ENCODE measurements around the gene C1QTNF8.
A peak's percentile ranks its signal among the peaks of the same experiment; 100 is the strongest.

The C1QTNF8 gene

DNA sequence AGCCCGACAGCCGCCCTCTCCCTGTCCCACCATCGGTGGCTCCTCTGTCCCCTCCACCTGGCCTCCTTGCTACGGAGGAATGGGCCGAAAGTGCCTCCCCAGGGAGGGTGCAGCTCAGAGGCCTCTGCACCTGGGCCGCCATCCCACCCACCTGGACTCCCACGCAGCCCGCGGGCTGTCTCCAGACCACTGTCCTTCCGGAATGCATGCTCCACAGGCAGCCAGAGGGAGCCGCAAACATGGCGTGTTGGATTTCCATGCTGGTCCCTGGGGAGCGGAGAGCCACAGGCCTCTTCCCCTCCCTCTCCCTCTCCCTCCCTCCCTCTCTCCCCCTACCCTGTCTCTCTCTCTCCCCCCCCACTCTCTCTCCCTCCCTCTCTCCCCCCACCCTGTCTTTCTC is 20.5 kb downstream of the C1QTNF8 start:
- DNase-seq: no peak

DNA sequence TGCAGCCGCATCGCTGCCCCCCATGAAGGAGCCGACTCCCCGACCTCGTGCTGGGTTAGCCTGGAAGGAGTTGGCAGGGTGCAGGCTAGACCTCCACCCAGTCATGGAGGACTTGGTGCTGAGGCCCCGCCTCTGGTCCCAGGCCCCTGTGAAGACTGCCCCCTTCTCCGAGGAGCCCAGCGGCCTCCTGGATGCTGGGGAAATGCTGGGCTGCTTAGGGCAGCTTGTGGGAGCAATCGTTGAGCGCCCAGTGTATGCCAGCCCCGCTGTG is 21.7 kb downstream of the C1QTNF8 start:
- no peak for DNase-seq

DNA sequence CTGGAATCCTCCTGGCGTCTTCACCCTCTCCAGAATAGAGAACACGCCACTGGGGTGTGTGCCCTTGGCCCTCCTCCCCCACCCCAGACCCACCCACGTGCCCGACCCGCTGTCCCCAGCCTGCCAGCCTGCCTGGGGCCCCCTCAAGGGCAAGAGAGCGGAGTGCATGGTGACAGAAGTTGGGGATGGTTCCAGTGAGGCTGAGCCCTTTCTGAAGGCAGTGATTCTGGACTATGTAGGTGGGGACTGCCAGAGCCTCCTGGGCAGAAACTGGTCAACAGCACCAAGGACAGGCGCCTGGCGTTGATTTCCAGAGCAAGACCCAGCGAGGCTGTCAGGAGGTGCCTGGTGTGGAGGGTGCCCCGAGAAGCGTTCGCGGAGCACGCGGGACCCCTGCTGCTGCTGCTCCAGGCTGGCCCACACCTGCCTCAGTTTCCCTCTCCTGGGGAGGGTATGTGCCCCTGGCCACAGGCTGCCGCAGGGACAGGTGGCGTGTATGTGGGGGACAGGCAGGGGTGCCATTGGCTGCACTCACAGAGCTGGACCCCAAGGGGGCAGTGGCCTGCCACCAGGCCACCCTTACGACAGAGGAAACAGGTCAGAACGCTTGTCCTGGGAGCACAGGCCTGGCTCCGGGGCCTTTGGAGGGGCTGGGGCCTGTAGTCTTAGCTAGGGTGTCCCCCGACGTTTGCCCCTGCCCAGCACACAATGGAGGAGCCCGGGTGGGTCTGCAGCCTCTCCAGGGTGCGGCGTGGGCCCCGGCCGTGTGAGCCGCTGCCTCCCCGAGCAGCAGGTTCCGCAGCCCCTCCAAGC is 22.3 kb downstream of the C1QTNF8 start:
- no peak for DNase-seq

DNA sequence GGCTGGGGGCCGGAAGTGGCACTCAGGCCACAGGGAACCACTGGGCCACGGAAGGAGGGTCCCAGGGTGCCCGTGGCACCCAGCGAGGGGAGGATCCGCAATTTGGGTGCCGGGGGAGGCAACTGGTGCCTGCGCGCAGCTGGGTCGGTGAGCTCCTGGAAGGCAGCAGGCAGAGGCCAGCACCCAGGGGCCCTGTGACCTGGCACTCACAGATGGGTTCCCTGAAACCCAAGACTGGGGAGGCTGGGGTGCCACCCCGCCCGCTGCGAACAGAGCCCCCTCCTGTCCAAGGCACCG is 22.8 kb downstream of the C1QTNF8 start:
- DNase-seq: no peak

DNA sequence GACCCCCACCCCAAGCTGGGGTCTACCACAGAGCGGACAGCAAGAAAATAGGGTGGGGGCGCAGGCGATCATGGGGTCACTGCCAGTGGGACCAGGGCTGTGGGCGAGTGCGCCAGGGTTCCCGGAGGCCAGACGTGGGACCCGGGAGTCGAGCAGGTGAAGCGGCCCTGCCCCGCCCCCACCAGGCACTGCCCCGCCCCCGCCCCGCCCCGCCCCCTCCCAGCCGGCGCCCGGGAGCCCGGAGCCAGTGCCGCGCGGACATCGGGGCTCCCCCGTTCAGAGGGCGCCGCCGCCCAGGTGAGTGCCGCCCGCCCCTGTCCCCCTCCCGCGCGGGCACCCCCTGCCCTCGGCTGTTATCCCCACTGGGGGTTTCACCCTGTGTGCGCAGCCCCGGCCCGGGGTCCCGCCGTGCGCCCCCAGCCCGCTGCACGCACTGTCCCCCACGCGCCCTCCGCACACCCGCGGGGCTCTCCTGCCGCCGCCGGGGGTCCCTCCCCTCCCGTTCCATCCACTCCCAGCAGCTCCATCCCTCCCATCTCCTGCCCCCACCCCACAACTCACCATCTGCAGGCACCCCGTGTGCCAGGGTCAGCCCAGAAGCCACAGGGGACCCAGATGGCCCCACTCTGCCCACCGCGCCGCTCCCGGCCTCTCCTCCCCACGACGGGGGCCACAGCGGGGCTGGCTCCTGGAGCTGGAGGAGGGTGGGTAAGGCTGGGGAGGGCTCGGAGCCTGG is 23.4 kb downstream of the C1QTNF8 start, which contains the start of gene SSTR5:
TSS of gene SSTR5 (plus strand) at position 222 of the 736 bp plus-strand sequence. CDS start 6,122 bp downstream, outside the sequence.
- no peak for DNase-seq

DNA sequence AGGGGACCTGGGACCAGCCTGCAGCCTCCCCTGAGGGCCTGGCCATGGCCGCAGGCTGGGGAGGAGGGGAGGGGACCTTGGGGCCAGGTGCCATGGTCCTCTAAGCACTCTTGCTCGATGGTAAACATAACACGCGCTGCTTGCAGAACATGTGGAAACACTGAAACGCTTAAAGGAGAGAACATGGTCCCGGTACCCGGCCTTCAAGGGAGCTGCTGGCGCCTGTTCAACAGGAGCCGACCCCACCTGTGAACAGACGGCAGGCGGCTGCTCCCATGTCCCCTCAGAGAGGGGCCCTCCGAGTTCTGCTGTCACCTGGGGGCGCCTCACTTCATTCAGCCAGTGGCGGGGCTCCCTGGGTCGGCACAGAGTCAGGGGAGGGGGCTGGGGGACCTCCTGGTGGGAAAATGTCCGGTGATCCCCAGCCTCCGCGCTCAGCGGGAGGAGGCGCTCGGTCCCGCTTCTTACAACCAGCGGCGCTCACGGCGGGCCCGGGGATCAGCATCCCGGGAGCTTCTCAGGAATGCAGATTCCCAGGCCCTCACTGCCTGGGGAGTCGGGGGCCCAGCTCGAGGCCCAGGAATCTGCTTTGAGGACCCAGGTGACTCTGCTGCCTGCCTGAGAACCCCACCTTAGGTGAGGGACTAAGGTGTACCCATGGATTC is 24.4 kb downstream of the C1QTNF8 start:
- DNase-seq: no peak

DNA sequence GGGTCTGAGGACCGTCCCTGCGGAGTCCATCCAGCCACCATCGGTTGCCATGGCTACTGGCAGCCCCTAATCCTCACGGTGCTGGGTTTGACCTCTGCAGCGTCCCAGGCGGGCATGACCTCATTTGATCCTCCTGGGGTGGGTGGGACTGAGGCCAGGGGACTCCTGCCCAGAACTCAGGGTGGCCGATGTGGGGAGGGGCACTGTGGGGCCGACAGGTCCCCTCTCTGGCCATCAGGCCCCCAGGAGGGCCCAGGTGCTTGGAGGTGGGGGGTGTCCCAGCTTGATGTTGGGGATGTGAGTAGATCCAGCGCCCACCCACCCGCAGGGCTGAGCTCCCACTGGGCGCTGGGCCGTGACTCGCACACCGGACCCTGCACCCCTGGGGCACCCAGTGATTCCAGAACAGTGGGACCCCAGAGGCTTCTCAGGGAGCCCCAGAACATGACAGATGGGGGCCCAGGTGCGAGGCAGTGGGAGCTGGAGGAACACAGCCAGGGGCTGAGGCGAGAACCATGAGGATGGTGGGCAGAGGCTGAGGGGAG is 25.1 kb downstream of the C1QTNF8 start:
- no peak for DNase-seq

DNA sequence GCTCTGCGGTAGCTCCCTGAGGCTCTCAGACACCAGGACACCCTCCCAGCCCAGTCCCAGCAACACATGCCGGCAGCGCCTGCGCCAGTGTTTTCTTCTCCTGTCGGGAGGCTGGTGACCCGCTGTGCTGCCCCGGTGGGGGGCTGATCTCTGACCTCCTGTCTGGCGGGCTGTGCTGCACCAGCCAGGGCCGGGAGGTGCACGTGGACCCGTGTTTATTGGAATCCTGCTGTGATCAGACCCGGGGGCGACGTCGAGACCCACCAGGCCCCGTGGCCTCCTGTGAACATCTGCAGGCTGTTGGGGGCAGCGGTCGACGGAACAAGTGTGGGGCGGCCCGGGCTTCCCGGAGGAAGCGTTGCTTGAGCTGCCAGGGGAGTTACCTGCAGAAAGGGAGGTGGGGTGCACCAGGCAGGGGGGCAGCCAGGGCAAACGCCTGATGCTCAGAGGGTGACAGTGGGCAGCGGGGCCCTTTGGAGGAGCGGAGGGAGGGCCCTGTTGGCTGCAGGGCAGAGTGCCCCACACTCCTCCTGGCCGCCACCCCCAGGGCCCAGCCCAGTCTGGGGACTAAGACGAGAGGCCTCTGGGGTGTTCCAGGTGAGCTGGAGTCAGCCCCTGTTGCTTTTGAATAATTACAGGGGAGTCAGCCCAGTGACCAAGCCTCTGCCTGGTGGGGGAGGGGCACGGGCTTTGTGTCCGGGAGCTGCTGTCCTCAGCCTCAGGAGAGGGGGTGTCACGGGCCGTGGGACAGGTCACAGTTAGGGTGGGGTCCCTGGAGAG is 25.8 kb downstream of the C1QTNF8 start:
- no peak for DNase-seq

DNA sequence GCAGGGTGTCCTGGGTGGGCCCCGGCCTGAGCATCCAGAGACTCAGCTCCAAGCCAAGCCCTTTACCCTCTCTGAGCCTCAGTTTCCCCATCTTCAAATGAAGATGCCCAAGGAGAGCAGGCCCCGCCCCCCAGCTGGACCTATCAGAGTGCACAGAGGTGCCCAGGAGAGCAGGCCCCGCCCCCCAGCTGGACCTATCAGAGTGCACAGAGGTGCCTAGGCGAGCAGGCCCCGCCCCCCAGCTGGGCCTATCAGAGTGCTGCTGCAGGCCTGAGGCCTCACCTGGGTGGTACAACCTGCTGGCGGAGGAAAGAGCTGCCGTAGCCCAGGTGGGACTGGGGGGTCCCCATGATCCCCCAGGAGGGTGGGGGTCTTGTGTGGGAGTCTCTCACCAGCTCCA is 26.9 kb downstream of the C1QTNF8 start:
- DNase-seq: no peak

DNA sequence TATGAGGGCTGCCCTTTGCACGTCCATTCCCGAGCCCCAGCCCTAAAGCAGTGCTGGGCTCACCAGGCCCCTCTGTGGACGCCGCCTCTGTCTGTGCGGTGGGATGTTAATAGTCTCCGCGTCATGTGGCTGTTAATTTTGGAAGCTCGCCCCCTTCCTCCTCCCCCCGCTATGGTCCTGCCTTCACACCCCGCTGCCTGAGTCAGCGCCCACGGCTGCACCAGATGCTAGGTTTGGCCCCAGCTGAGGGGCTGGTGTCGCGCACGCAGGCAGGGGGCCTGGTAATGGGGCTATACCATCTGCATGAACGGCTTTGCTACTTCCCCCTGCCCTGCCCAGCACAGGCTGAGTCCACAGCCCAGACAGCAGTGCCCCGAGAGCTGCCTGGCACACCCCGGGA is 27.6 kb downstream of the C1QTNF8 start:
- DNase-seq: no peak

DNA sequence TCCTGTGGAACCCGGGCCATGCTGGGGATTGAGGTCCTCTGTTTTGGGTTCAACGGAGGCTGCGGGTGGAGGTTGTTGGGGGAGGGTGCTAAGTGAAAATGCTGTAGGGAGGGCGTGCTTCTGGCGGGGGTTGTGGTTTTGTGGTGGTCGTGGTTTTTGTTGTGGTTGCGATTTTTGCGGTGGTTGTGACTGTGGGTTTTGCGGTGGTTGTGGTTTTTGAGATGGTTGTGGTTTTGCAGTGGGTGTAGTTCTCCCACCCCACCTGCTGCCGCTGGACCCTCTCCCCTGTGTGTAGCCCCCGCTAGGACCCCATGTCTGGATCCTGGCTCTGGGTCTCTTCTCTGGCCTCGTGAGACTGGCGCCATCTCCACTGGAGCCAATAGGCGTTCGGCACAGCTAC is 28.4 kb downstream of the C1QTNF8 start:
- DNase-seq: no peak

DNA sequence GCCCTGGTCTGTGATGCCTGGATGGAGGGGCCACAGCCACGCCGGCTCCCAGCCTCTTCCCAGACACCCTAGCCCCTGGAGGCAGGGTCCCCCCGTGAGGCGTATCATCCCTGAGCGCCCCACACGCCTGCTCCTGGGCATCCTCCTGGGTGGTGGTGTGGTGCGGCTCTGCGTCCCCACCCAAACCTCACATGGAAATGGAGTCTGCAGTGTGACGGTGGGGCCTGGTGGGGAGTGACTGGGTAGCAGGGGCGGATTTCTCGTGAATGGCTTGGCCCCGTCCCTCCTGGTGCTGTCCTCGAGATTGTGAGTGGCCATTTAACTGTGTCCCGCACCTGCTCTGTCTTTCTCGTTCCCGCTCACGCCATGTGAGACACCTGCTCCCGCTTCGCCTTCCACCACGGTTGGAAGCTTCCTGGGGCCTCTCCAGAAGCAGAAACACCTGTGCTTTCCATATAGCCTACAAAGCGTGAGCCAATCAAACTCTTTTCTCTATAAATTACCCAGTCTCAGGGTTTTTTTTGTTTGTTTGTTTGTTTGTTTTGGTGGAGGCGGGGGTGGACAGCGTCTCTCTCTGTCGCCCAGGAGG is 29.4 kb downstream of the C1QTNF8 start:
- no peak for DNase-seq

DNA sequence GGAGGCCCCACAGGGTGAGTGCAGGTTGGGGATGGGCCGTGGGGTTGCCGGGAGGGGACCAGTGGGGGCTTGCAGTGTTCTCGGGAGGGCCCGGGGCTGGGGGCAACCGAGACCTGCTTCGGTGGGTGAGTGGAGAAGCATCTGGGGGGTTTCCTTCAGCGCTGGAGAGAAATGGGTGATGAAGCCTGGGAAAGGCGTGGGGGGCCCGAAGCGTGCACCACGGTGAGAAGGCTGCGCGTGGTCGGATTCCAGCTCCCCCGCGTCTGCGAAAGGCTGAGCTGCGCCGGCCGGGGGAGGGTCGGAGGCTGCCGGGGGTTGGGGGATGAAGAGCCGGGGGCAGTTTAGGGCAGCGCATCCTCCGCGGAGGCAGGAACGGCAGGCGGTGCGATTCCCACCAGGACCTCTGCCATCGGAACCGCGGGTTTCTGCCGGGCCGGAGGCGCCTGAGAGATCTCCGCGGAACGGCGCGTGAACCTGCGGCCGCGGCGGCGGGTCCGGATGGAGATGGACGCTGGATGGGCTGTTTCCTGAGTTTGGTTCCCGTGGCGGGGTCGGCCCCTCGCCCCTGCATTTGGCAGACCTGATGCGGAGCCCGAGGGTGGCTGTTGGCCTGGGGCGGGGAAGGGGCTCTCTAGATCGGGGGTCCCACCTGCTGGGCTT is 30.4 kb downstream of the C1QTNF8 start:
- DNase-seq: no peak

DNA sequence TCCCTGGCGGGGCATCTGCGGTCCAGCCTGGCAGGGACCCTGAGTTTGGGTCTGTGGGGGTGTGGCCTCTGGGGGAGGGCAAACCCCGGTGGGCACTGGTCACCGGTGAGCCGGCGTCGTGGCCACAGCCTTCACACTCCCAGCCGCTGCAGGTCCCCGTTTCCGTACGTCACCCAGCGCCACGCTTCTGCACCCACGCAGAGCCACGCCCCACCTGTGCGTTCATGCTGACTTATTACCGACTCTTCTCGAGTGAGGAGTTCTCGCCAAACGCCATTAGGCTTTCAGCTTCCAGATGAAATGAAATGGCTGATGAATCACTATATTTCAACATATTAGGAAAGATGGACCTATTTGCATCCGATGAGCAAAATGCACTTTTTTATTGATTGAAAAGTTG is 32.3 kb downstream of the C1QTNF8 start:
- DNase-seq: no peak

DNA sequence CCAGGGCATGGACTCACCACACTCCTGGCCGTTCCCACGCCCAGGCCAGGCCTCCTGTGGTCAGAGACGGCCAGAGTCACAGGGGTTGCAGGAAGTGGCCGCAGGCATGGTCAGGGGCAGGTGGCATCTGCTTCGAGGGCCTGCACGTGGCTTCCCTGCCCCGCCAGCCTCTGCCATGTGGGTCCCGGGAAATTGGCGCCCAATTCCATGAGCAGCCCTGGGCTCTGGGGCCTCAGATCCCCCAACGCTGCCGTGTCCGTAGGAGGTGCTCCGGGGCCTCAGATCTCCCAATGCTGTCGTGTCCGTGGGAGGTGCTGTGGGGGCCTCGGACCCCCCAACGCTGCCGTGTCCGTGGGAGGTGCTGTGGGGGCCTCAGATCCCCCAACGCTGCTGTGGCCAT is 33.1 kb downstream of the C1QTNF8 start:
- DNase-seq: no peak

DNA sequence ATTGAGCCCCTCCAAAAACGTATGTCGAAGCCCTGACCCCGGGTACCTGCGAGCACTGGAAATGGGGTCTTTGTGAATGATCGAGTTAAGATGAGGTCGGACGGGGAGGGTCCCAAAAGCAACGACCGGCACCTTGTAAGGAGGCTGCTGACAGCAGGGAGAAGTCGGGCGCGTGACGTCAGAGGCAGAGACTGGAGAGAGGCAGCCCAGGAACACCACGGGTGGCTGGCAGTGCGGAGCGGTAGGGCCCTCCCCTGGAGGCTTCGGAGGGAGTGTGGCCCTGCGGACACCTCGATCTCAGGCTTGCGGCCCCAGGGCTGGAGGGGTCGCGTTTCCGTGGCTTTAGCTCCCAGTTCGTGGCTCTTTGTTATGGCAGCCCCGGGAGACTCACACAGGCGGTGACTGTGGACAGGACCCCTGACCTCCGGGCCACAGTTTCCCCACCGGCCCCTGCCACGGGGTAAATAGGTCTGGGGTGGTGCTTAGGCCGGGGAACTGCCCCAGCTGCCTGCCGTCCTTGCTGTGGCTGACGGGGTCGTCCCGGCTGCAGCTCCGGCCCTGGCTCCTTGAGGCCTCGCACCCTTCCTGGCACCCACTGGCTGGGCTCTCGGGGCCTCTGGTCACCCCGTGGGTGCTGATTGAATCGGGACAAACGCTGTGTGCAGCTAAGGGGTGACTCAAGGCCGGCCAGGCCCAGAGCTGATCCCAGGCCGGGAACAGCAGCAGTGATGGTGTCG is 34.1 kb downstream of the C1QTNF8 start:
- DNase-seq: no peak

DNA sequence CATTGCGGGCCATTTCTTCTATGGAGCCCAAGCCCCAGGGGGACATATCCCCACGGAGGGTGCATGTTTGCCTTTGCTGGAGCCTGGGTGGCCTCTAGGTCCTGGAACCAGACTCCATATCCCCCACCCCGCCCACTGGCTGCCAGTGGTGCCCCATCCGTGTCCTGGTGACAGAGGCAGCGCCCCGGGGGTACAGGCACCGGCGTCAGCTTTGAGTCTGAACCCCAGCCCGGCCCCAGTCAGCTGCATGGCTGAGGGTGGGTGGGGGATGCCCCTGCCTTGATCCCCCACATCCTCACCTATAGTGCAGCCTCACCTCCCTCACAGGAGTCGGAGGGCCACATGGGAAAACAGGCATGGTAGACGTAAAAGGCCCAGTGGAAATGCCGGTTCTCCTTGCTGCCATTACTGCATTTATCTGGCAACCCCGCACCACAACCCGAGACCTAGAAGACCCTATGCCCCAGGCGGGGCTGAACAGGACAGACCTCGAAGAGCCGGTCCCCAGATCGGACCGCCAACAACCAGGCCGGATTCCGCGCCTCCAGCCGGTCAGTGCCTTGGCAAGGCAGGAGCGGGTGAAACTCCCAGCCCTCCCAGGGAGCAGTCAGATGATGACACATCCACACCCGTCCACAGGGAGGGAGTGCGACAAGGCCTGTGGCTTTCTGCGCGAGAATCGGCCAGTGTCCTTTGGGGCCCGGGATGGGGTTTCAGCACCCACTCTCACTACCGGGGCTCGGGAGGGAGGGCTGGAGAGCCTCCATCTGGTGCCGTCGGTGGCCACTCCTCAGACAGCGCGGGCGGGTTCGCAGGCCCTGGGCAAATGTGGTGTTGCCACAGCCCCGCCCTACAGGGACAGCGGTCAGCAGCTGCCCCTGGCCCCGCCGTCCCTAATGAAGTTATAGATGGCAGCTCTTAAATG is 35.4 kb downstream of the C1QTNF8 start:
- DNase-seq: no peak

DNA sequence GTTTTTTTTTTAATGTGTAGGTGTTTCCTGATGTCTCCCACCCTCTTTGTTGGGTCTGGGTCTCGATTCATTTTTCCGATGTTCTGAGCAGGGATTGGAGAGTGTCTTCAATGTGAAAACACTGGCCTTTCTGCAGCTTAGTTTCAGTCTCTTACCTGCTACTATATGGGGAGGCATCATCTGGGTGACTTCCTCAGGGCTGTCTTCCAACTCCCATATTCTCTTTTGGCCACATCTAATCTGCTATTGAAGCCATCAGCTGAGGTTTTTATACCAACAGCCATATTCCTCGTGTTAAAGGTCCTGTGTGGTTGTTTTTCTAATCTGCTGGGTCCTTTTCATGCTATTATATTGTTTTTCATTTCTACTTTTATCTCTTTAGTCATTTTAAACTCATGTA is 36.7 kb downstream of the C1QTNF8 start:
- DNase-seq: no peak

DNA sequence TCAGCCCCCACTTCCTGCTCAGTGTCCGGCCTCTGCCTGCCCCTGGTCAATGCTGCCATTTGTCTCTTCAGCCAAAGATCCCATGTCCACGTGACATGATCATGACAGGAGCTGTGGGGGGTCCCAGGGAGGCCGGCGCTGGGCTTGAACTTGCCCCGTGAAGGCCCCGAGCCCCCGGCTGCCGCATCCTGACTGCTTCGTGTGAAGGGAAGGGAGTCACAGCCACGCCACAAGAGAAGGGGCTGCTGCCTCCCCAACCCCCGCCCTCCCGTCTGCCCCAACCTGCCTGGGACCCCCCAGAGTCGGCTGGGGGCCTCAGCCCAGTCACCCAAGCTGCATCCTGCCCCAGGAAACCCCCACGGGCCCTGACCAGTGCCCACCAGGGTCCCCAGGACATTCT is 37.8 kb downstream of the C1QTNF8 start:
- DNase-seq: no peak

DNA sequence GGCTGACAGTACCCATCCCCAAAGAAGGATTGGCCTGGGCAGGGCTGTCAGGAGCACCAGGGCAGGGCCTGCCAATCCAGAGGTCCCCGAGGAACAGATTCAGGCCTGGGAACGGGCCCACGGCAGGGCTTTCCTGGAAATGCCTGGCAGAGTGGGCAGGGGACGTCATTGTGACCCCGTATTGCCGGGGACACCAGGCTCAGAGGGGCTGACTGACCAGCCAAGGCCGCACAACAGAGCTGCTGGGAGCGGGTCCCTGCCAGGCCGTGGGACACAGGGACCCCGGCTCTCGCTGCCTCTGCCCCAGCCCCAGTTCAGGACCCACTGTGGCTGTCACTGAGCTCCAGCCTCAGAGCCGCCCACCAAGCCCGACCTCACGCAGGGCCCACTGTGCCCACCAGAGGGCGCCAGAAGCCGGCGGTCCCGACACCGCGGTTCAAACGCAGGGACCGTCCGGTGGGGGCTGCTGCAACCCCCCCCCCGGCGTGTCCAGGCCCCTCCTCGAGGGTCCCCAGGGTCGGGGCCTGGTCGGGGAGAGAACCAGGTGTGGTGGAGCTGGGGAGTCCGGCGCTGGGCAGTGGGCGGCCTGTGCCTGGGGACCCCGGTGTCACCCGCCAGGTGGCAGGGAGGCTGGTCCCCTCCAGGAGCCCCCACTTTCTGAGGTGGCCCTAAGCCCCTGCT is 38.7 kb downstream of the C1QTNF8 start:
- DNase-seq: peak; percentile 76 to 80

Measured in activated CD4-positive, alpha-beta T cell treated with anti-CD3 and anti-CD28 coated beads, Interleukin-2, amount 50 U/mL, for 48 hours (primary cell).